ENCODE results near the gene CELA3B.
"Not testable (repeated sequence)": the region's sequence is repeated elsewhere in the genome, so short reads cannot be mapped to it uniquely, and the experiment has no call there.

DNA sequence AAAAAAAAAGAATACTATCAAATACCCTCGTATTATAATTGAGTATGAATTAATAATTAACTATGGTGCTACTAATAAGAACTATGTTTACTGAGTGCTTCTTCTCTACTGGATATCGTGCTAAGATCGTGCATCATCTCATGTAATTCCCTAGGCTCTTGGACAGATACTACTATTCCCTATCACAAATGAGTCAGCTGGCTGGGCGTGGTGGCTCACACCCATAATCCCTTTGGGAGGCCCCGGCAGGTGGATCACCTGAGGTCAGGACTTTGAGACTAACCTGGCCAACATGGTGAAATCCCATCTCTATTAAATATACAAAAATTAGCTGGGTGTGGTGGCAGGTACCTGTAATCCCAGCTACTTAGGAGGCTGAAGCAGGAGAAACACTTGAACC lies 9.1 kb downstream of the CELA3B start:
- not testable (repeated sequence) for TF ChIP-seq POLR2A (IDR thresholded peaks at IDR 0.05)
- TF ChIP-seq, protein P1, sequence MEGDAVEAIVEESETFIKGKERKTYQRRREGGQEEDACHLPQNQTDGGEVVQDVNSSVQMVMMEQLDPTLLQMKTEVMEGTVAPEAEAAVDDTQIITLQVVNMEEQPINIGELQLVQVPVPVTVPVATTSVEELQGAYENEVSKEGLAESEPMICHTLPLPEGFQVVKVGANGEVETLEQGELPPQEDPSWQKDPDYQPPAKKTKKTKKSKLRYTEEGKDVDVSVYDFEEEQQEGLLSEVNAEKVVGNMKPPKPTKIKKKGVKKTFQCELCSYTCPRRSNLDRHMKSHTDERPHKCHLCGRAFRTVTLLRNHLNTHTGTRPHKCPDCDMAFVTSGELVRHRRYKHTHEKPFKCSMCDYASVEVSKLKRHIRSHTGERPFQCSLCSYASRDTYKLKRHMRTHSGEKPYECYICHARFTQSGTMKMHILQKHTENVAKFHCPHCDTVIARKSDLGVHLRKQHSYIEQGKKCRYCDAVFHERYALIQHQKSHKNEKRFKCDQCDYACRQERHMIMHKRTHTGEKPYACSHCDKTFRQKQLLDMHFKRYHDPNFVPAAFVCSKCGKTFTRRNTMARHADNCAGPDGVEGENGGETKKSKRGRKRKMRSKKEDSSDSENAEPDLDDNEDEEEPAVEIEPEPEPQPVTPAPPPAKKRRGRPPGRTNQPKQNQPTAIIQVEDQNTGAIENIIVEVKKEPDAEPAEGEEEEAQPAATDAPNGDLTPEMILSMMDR (IDR thresholded peaks at IDR 0.05): not testable (repeated sequence)

Measured in Peyer's patch (tissue), 4 donors.